IMR-90 (cell line): ENCODE data around the gene MTUS2. TPM values are rescaled to one million over a fixed set of nuclear protein-coding genes. Genes with fewer than 3 reads are reported as not detected.

Experiments used
- ATAC-seq: fragments of 200-7000 bp; cut with Tn5 transposase; 2 replicates; pipeline ENCODE4 v1.9.1; 2020; ENCODE audit warnings: low read depth, mild to moderate bottlenecking, moderate library complexity
- BruUV-seq: library from RNA; stranded (reverse); fragments of 400-500 nt; replicated peaks from 2 replicates; lab custom pipeline; 2021; lab: Mats Ljungman, UMichigan
- CTCF ChIA-PET: fragments of 300-600 bp; formaldehyde crosslinking; extraction: SDS; loops from one replicate; lab custom pipeline; 2021; ENCODE audit warnings: antibody characterized with exemption; lab: Yijun Ruan, JAX
- POLR2A ChIA-PET: fragments of 300-600 bp; sonication (Branson Sonifier 250); formaldehyde crosslinking; loops from one replicate; lab custom pipeline; 2022; ENCODE audit warnings: antibody characterized with exemption; ENCODE audit not compliant: unreplicated experiment; lab: Charles Lee
- DNase-seq: peaks from one replicate; pipeline ENCODE4 v3.0.0; 2013
- H2AFZ ChIP-seq: replicated peaks from 2 replicates; pipeline ENCODE3; 2013; ENCODE audit warnings: low read length, mild to moderate bottlenecking; ENCODE audit not compliant: poor library complexity
- H2AK5ac ChIP-seq: 2 replicates; pipeline ENCODE4 v1.6.1; 2013; ENCODE audit warnings: low read depth, low read length, inconsistent platforms
- H2AK9ac ChIP-seq: replicated peaks from 2 replicates; pipeline ENCODE3; 2013; ENCODE audit warnings: mild to moderate bottlenecking, low read depth, low read length, moderate library complexity; ENCODE audit not compliant: poor library complexity
- H2BK120ac ChIP-seq: 2 replicates; pipeline ENCODE4 v1.6.1; 2013; ENCODE audit warnings: low read depth, low read length, inconsistent platforms
- H2BK15ac ChIP-seq: 3 replicates; pipeline ENCODE4 v1.6.1; 2013; ENCODE audit warnings: low read depth, low read length, inconsistent platforms
- H2BK20ac ChIP-seq: 2 replicates; pipeline ENCODE4 v1.6.1; 2013; ENCODE audit warnings: low read depth, mild to moderate bottlenecking, inconsistent platforms, low read length, moderate library complexity
- H2BK5ac ChIP-seq: 2 replicates; pipeline ENCODE4 v1.6.1; 2013; ENCODE audit warnings: mild to moderate bottlenecking, low read depth, low read length, inconsistent platforms; ENCODE audit not compliant: poor library complexity, severe bottlenecking
- H3K14ac ChIP-seq: replicated peaks from 2 replicates; pipeline ENCODE4 v1.6.1; 2013; ENCODE audit warnings: low read depth, low read length, inconsistent platforms
- H3K18ac ChIP-seq: 2 replicates; pipeline ENCODE4 v1.6.1; 2013; ENCODE audit warnings: low read depth, low read length, control low read depth
- H3K23ac ChIP-seq: 2 replicates; pipeline ENCODE4 v1.6.1; 2013; ENCODE audit warnings: low read depth, low read length, inconsistent platforms
- H3K27ac ChIP-seq: 2 replicates; pipeline ENCODE4 v1.5.1; 2013; ENCODE audit warnings: mild to moderate bottlenecking, control low read depth, low read length; ENCODE audit not compliant: insufficient read depth
- H3K27me3 ChIP-seq: 2 replicates; pipeline ENCODE4 v1.6.1; 2013; ENCODE audit warnings: low read length; ENCODE audit not compliant: control insufficient read depth, insufficient read depth
- H3K36me3 ChIP-seq: 2 replicates; pipeline ENCODE4 v1.6.1; 2013; ENCODE audit warnings: low read length, mixed read lengths; ENCODE audit not compliant: control insufficient read depth, insufficient read depth
- H3K4ac ChIP-seq: 2 replicates; pipeline ENCODE4 v1.6.1; 2013; ENCODE audit warnings: low read depth, low read length, inconsistent platforms
- H3K4me1 ChIP-seq: 2 replicates; pipeline ENCODE4 v1.6.1; 2013; ENCODE audit warnings: low read length, mixed read lengths; ENCODE audit not compliant: control insufficient read depth, insufficient read depth
- H3K4me2 ChIP-seq: 2 replicates; pipeline ENCODE4 v1.6.1; 2013; ENCODE audit warnings: low read depth, mild to moderate bottlenecking, control low read depth, low read length, moderate library complexity
- H3K4me3 ChIP-seq: 2 replicates; pipeline ENCODE4 v1.5.1; 2013; ENCODE audit warnings: low read depth, mild to moderate bottlenecking, control low read depth, low read length, moderate library complexity; ENCODE audit not compliant: insufficient read depth
- H3K56ac ChIP-seq: 2 replicates; pipeline ENCODE4 v1.6.1; 2013; ENCODE audit warnings: low read length, inconsistent platforms; ENCODE audit not compliant: insufficient read depth; ENCODE audit errors: extremely low read depth
- H3K79me1 ChIP-seq, 2 experiments: 2 replicates each; pipeline ENCODE4 v1.6.1; 2013; ENCODE audit warnings: low read length in 2 of 2, inconsistent platforms in 1 of 2, low read depth in 1 of 2
- H3K9ac ChIP-seq: 2 replicates; pipeline ENCODE4 v1.6.1; 2013; ENCODE audit warnings: low read depth, low read length, control low read depth
- H3K9me1 ChIP-seq: 2 replicates; pipeline ENCODE4 v1.6.1; 2013; ENCODE audit warnings: low read length, inconsistent platforms; ENCODE audit not compliant: insufficient read depth
- H3K9me3 ChIP-seq: 2 replicates; pipeline ENCODE4 v1.6.1; 2013; ENCODE audit warnings: low read length; ENCODE audit not compliant: control insufficient read depth, insufficient read depth
- H4K20me1 ChIP-seq: 2 replicates; pipeline ENCODE4 v1.6.1; 2013; ENCODE audit warnings: low read length, inconsistent platforms; ENCODE audit not compliant: insufficient read depth
- H4K5ac ChIP-seq: 2 replicates; pipeline ENCODE4 v1.6.1; 2013; ENCODE audit warnings: mild to moderate bottlenecking, low read depth, low read length, control low read depth
- H4K8ac ChIP-seq, 2 experiments: 2 replicates each; pipeline ENCODE4 v1.6.1; 2013; ENCODE audit warnings: low read depth in 2 of 2, low read length in 2 of 2, control low read depth in 1 of 2, inconsistent platforms in 1 of 2
- H4K91ac ChIP-seq: 2 replicates; pipeline ENCODE4 v1.6.1; 2013; ENCODE audit warnings: low read depth, low read length, inconsistent platforms; ENCODE audit not compliant: insufficient read depth
- CHD1 ChIP-seq: IDR thresholded peaks from 2 replicates; pipeline ENCODE4 v1.6.1; 2012; ENCODE audit warnings: low read depth, low read length, improper control_type of control experiment
- MXI1 ChIP-seq: IDR thresholded peaks from 2 replicates; pipeline ENCODE4 v1.6.1; 2012; ENCODE audit warnings: low read depth, mild to moderate bottlenecking, low read length, moderate library complexity, borderline replicate concordance
- RAD21 ChIP-seq: IDR thresholded peaks from 2 replicates; pipeline ENCODE4 v1.6.1; 2012; ENCODE audit warnings: low read length, improper control_type of control experiment
- RCOR1 ChIP-seq: IDR thresholded peaks from 2 replicates; pipeline ENCODE4 v1.6.1; 2012; ENCODE audit warnings: mild to moderate bottlenecking, low read length, improper control_type of control experiment; ENCODE audit not compliant: insufficient replicate concordance
- RFX5 ChIP-seq: IDR thresholded peaks from 2 replicates; pipeline ENCODE4 v1.8.0; 2012; ENCODE audit warnings: low read depth, mild to moderate bottlenecking, low read length, moderate library complexity
- SMC3 ChIP-seq: fragments of 150-350 bp; IDR thresholded peaks from 2 replicates; pipeline ENCODE4 v1.6.1; 2016; ENCODE audit warnings: low read depth, mild to moderate bottlenecking, antibody characterized with exemption, low read length, moderate library complexity
- whole genome bisulfite sequencing, 2 experiments: methylation state at CpG; one replicate each; pipeline versions ENCODE4 v1.1.5 to v1.1.7; 2013; ENCODE audit warnings: missing lambda C conversion rate in 2 of 2; ENCODE audit not compliant: insufficient read length in 1 of 2; ENCODE audit errors: extremely low coverage in 2 of 2; 5-methylcytosine and 5-hydroxymethylcytosine counted together
- dilution Hi-C: fragments of 300-500 bp; cut with HindIII; formaldehyde crosslinking; loops from one replicate; pipeline ENCODE4 v1.14.3; 2018; ENCODE audit warnings: low sequenced_read_pairs; ENCODE audit not compliant: unreplicated experiment
- in situ Hi-C: fragments of 300-500 bp; cut with MboI; formaldehyde crosslinking; loops from 3 replicates; pipeline ENCODE4 v1.14.3; 2019; ENCODE audit warnings: low sequenced_read_pairs, inconsistent platforms, mixed read lengths
- intact Hi-C: fragments of 100-400 bp; cut with micrococcal nuclease; formaldehyde crosslinking; loops from 2 replicates; pipeline ENCODE4 v1.10.0; 2022
- polyA plus RNA-seq, 3 experiments: library from polyadenylated mRNA; depleted of rRNA; stranded (reverse); fragments of >200 nt; gene quantifications; 2 replicates each; pipeline ENCODE4 v1.2.3, GENCODE V29; 2012; ENCODE audit warnings: low replicate concordance in 1 of 3
- total RNA-seq: library from RNA; depleted of rRNA; stranded (reverse); fragments of >200 nt; gene quantifications from 2 replicates; pipeline ENCODE4 v1.2.3, GENCODE V29; 2012
- TF ChIP-seq, protein P1 (sequence below): conservative IDR thresholded peaks from 2 replicates; pipeline ENCODE4 v1.5.1; 2012; ENCODE audit warnings: mild to moderate bottlenecking, low read depth, low read length, improper control_type of control experiment
- TF ChIP-seq, protein P2 (sequence below): fragments of 150-350 bp; IDR thresholded peaks from 2 replicates; pipeline ENCODE4 v1.6.1; 2017; ENCODE audit warnings: mild to moderate bottlenecking, antibody characterized with exemption, low read length, low read depth

MTUS2 gene
- total and polyA plus RNA-seq, 2 of the 4 experiments (the other 2 are of a cell fraction), result under 0.01 to 0.02 TPM

DNA sequence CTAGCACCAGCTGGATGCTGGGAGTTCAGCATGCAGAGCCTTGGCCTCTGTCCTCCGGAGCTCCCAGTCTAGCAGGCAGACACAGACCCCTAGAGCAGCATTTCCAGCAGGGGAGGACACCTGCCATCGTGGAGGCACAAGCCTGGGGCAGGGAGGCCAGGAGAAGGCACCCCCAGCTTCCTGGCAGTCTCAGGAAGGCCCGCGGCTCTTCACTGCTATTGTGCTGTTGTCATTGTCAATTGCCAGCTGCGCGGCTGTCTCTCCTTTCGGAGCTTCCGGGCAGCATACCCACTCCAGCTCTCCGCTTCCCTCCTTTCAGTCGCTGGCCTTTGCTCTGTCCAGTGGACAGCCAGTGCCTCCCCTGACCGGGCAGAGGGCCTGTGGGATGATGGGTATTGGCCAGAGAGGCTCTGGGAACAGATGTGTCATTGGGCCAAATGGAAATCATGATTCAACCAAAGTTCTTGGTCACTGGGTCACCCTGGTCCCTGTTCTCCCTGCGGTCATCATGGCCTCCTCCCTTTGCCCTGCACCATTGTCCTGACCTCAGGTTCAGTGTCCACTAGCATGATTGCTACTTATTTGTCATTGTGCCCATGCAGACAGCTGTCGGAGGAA is 682.4 kb downstream of the MTUS2 start:
- no peak overlapping the region for H4K5ac ChIP-seq
- no TSS peak for BruUV-seq
- H4K20me1 ChIP-seq, result no peaks in the 10 kb centered on the region
- H3K9ac ChIP-seq, result no peak overlapping the region
- intact Hi-C loops (no loop called here), dilution Hi-C loops (no loop called here), in situ Hi-C loops (no loop called here)
- H2BK5ac ChIP-seq, result no peak overlapping the region
- peaks cover 22% of the 10 kb centered on the region for H3K27me3 ChIP-seq
- no peaks in the 10 kb centered on the region for H3K36me3 ChIP-seq
- H3K4me1 ChIP-seq, result no peaks in the 10 kb centered on the region; the same call in 1 of the 2 replicates
- H4K8ac ChIP-seq, result no peak overlapping the region
- H3K9me3 ChIP-seq, result no peaks in the 10 kb centered on the region
- H2AFZ ChIP-seq, result no peak overlapping the region
- no peak overlapping the region for H2AK9ac ChIP-seq
- no peak overlapping the region for H3K56ac ChIP-seq
- 90% methylated on average over 3 of the region's 13 CpGs; no CpG with 5 or more reads in 1 of the 2 experiments for WGBS, 2 experiments
- no peaks in the 10 kb centered on the region for H3K9me1 ChIP-seq
- no peak overlapping the region for H3K23ac ChIP-seq
- H3K79me1 ChIP-seq, result no peaks in the 10 kb centered on the region
- DNase-seq, result no peak
- H3K4ac ChIP-seq, result no peak overlapping the region
- TF ChIP-seq, protein P1, sequence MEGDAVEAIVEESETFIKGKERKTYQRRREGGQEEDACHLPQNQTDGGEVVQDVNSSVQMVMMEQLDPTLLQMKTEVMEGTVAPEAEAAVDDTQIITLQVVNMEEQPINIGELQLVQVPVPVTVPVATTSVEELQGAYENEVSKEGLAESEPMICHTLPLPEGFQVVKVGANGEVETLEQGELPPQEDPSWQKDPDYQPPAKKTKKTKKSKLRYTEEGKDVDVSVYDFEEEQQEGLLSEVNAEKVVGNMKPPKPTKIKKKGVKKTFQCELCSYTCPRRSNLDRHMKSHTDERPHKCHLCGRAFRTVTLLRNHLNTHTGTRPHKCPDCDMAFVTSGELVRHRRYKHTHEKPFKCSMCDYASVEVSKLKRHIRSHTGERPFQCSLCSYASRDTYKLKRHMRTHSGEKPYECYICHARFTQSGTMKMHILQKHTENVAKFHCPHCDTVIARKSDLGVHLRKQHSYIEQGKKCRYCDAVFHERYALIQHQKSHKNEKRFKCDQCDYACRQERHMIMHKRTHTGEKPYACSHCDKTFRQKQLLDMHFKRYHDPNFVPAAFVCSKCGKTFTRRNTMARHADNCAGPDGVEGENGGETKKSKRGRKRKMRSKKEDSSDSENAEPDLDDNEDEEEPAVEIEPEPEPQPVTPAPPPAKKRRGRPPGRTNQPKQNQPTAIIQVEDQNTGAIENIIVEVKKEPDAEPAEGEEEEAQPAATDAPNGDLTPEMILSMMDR, result no peak
- TF ChIP-seq RFX5 (no peak), CHD1 (no peak), SMC3 (no peak), RAD21 (no peak), RCOR1 (no peak), MXI1 (no peak)
- TF ChIP-seq, protein P2, sequence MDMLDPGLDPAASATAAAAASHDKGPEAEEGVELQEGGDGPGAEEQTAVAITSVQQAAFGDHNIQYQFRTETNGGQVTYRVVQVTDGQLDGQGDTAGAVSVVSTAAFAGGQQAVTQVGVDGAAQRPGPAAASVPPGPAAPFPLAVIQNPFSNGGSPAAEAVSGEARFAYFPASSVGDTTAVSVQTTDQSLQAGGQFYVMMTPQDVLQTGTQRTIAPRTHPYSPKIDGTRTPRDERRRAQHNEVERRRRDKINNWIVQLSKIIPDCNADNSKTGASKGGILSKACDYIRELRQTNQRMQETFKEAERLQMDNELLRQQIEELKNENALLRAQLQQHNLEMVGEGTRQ, result no peak
- no peak overlapping the region for H2BK120ac ChIP-seq
- ChIA-PET POLR2A (no interaction called here), CTCF (interaction anchor here (0.5 to 1.5 kb wide), 2 partner anchors 206 to 222 kb away, joined by 3 to 4 read pairs; no protein-coding TSS in a partner anchor)
- ATAC-seq, result no peak
- H2AK5ac ChIP-seq, result no peak overlapping the region
- no peak overlapping the region for H2BK20ac ChIP-seq
- H3K4me3 ChIP-seq, result no peak overlapping the region
- no peak overlapping the region for H3K27ac ChIP-seq
- H3K14ac ChIP-seq, result no peak overlapping the region
- peak overlapping the region; percentile 69; the same call in 1 of the 2 replicates for H3K4me2 ChIP-seq
- H3K18ac ChIP-seq, result no peak overlapping the region
- H2BK15ac ChIP-seq, result no peak overlapping the region
- H4K91ac ChIP-seq, result no peak overlapping the region
